HG02973 (cell line): ENCODE measurements around the gene PLLP.
"Not testable (repeated sequence)": the region's sequence is repeated elsewhere in the genome, so short reads cannot be mapped to it uniquely, and the experiment has no call there.

Experiments used
- ATAC-seq: cut with Tn5 transposase; IDR thresholded peaks from one replicate; pipeline ENCODE4 v1.9.1; 2021; ENCODE audit warnings: moderate library complexity; ENCODE audit not compliant: unreplicated experiment

The PLLP gene

GRCh38 chr16:57275946-57276345 lies 8.5 kb downstream of the PLLP start:
- ATAC-seq = not testable (repeated sequence)

GRCh38 chr16:57273826-57274225 lies 10.6 kb downstream of the PLLP start:
- ATAC-seq = no peak

- no peak for ATAC-seq
Measured at GRCh38 chr16:57273359-57273758, 11.1 kb downstream of the PLLP start.

GRCh38 chr16:57271867-57272495 lies 12.5 kb downstream of the PLLP start:
- ATAC-seq = no peak

GRCh38 chr16:57271063-57271345 lies 13.5 kb downstream of the PLLP start:
- no peak for ATAC-seq

GRCh38 chr16:57270221-57271062 lies 14.0 kb downstream of the PLLP start:
- ATAC-seq = no peak

- ATAC-seq = no peak
Measured at GRCh38 chr16:57268804-57269800, 15.4 kb downstream of the PLLP start.

GRCh38 chr16:57267343-57267742 lies 17.1 kb downstream of the PLLP start:
- not testable (repeated sequence) for ATAC-seq

GRCh38 chr16:57266531-57267260 lies 17.8 kb downstream of the PLLP start:
- no peak for ATAC-seq

- ATAC-seq = no peak
Measured at GRCh38 chr16:57265850-57266530, 18.5 kb downstream of the PLLP start.

GRCh38 chr16:57264950-57265371 lies 19.5 kb downstream of the PLLP start:
- ATAC-seq = no peak

- ATAC-seq = no peak
Measured at GRCh38 chr16:57264381-57264780, 20.1 kb downstream of the PLLP start.

GRCh38 chr16:57263541-57264351 lies 20.7 kb downstream of the PLLP start:
- ATAC-seq = no peak

- ATAC-seq = no peak
Measured at GRCh38 chr16:57262841-57263540, 21.5 kb downstream of the PLLP start.

- ATAC-seq = no peak
Measured at GRCh38 chr16:57261806-57262205, 22.7 kb downstream of the PLLP start.

- no peak for ATAC-seq
Measured at GRCh38 chr16:57260294-57260929, 24.1 kb downstream of the PLLP start.

- no peak for ATAC-seq
Measured at GRCh38 chr16:57258910-57259475, 25.5 kb downstream of the PLLP start.
